Suppressor macrophage (primary cell): ENCODE data around the gene SLC15A1.
A peak's percentile ranks its signal among the peaks of the same experiment; 100 is the strongest.
"Not testable (repeated sequence)": the region's sequence is repeated elsewhere in the genome, so short reads cannot be mapped to it uniquely, and the experiment has no call there.

Source experiments
- DNase-seq, 4 experiments: peaks; one replicate each; pipeline ENCODE4 v3.0.0-alpha.2; 2020 to 2022

The SLC15A1 gene

GRCh38 chr13:98781470-98781869 lies 29.0 kb upstream of the SLC15A1 start:
- DNase-seq = no peak

GRCh38 chr13:98781045-98781444 lies 28.6 kb upstream of the SLC15A1 start:
- DNase-seq = no peak

- DNase-seq = no peak
Observed at GRCh38 chr13:98780451-98780850, 28.0 kb upstream of the SLC15A1 start.

GRCh38 chr13:98779695-98780094 lies 27.2 kb upstream of the SLC15A1 start:
- no peak for DNase-seq

GRCh38 chr13:98778749-98779148 lies 26.3 kb upstream of the SLC15A1 start:
- no peak for DNase-seq

GRCh38 chr13:98776644-98777043 lies 24.2 kb upstream of the SLC15A1 start:
- no peak for DNase-seq

- no peak for DNase-seq
Observed at GRCh38 chr13:98775844-98776598, 23.5 kb upstream of the SLC15A1 start.

- no peak for DNase-seq
Observed at GRCh38 chr13:98775386-98775785, 22.9 kb upstream of the SLC15A1 start.

GRCh38 chr13:98774776-98775175 lies 22.3 kb upstream of the SLC15A1 start:
- DNase-seq = no peak

GRCh38 chr13:98773921-98774320 lies 21.4 kb upstream of the SLC15A1 start:
- DNase-seq = no peak

GRCh38 chr13:98772794-98773452 lies 20.5 kb upstream of the SLC15A1 start:
- DNase-seq = no peak

GRCh38 chr13:98771838-98772611 lies 19.6 kb upstream of the SLC15A1 start:
- DNase-seq = no peak

GRCh38 chr13:98769736-98770135 lies 17.3 kb upstream of the SLC15A1 start:
- DNase-seq = no peak

- DNase-seq = peak in 1 of 4 experiments; percentile 17
Observed at GRCh38 chr13:98768522-98768921, 16.1 kb upstream of the SLC15A1 start.

GRCh38 chr13:98766697-98767096 lies 14.2 kb upstream of the SLC15A1 start:
- no peak for DNase-seq

GRCh38 chr13:98765996-98766519 lies 13.6 kb upstream of the SLC15A1 start:
- no peak for DNase-seq

GRCh38 chr13:98761986-98762616 lies 9.6 kb upstream of the SLC15A1 start:
- no peak for DNase-seq

- no peak for DNase-seq
Observed at GRCh38 chr13:98761126-98761985, 8.9 kb upstream of the SLC15A1 start.

- DNase-seq = no peak
Observed at GRCh38 chr13:98755729-98756128, 3.3 kb upstream of the SLC15A1 start.

- DNase-seq = no peak
Observed at GRCh38 chr13:98755116-98755515, 2.6 kb upstream of the SLC15A1 start.

- not testable (repeated sequence) for DNase-seq
Observed at GRCh38 chr13:98754468-98754867, 2.0 kb upstream of the SLC15A1 start.
